ENCODE measurements around the gene ARL6IP5. TPM values are rescaled to one million over a fixed set of nuclear protein-coding genes. Genes with fewer than 3 reads are reported as not detected.

ARL6IP5 gene
- total and polyA plus RNA-seq, 4 donors, result 25.1 to 46.0 (median 33.8) TPM

GRCh38 chr3:69094467-69095205, 9.9 kb downstream of the ARL6IP5 start:
- no peak for DNase-seq (ENCODE audit: low spot score)
- Histone ChIP-seq H3K27me3 (ENCODE audit: control insufficient read depth in 4 of 4, insufficient read depth in 4 of 4, low read length in 3 of 4) (no peaks in the 10 kb centered on the region), H3K9me3 (ENCODE audit: control insufficient read depth in 4 of 4, low read length in 3 of 4) (no peaks in the 10 kb centered on the region), H3K4me3 (ENCODE audit: low read depth in 1 of 3, low read length in 3 of 3) (no peak overlapping the region), H3K36me3 (ENCODE audit: control insufficient read depth in 4 of 4, insufficient read depth in 3 of 4, low read depth in 1 of 4, low read length in 3 of 4) (no peaks in the 10 kb centered on the region), H3K9ac (ENCODE audit: low read depth in 1 of 2, low read length in 2 of 2) (no peak overlapping the region), H3K4me1 (ENCODE audit: control insufficient read depth in 4 of 4, insufficient read depth in 4 of 4, low read length in 3 of 4) (peaks cover 5 to 27% (median 26%) of the 10 kb centered on the region in 4 donors), H3K27ac (ENCODE audit: low read depth in 1 of 2, low read length in 2 of 2) (peak overlapping the region; percentile 27 to 43)
- 67% methylated on average over 8 of the region's 8 CpGs for WGBS
- TF ChIP-seq ZBTB33 (IDR thresholded peaks at IDR 0.05) (no peak), FOXA2 (IDR thresholded peaks at IDR 0.05) (no peak), REST (IDR thresholded peaks at IDR 0.05) (no peak), ATF3 (IDR thresholded peaks at IDR 0.05) (no peak)

- H3K9ac ChIP-seq (ENCODE audit: low read depth in 1 of 2, low read length in 2 of 2), result no peak overlapping the region
- H3K4me3 ChIP-seq (ENCODE audit: low read depth in 1 of 3, low read length in 3 of 3), result no peak overlapping the region
- H3K27ac ChIP-seq (ENCODE audit: low read depth in 1 of 2, low read length in 2 of 2), result no peak overlapping the region
- DNase-seq (ENCODE audit: low spot score), result no peak
- H3K27me3 ChIP-seq (ENCODE audit: control insufficient read depth in 4 of 4, insufficient read depth in 4 of 4, low read length in 3 of 4), result no peaks in the 10 kb centered on the region
- 86% methylated on average over 5 of the region's 5 CpGs for WGBS
- H3K4me1 ChIP-seq (ENCODE audit: control insufficient read depth in 4 of 4, insufficient read depth in 4 of 4, low read length in 3 of 4), result peaks cover 5 to 27% (median 25%) of the 10 kb centered on the region in 4 donors
- H3K36me3 ChIP-seq (ENCODE audit: control insufficient read depth in 4 of 4, insufficient read depth in 3 of 4, low read depth in 1 of 4, low read length in 3 of 4), result no peaks in the 10 kb centered on the region
- no peaks in the 10 kb centered on the region for H3K9me3 ChIP-seq (ENCODE audit: control insufficient read depth in 4 of 4, low read length in 3 of 4)
- TF ChIP-seq ZBTB33 (IDR thresholded peaks at IDR 0.05) (no peak), YY1 (IDR thresholded peaks at IDR 0.05) (no peak), EGR1 (IDR thresholded peaks at IDR 0.05; ENCODE audit: low read depth in 2 of 2) (no peak), TAF1 (conservative IDR thresholded peaks at IDR 0.05) (no peak), NR2F2 (IDR thresholded peaks at IDR 0.05) (no peak), JUND (IDR thresholded peaks at IDR 0.05) (no peak), ATF3 (IDR thresholded peaks at IDR 0.05) (no peak), REST (IDR thresholded peaks at IDR 0.05) (no peak), FOXA1 (IDR thresholded peaks at IDR 0.05) (no peak), FOXA2 (IDR thresholded peaks at IDR 0.05) (no peak), GABPA (IDR thresholded peaks at IDR 0.05 in 1 of 2, conservative IDR thresholded peaks at IDR 0.05 in 1 of 2) (no peak), HNF4A (conservative IDR thresholded peaks at IDR 0.05) (no peak), HNF4G (IDR thresholded peaks at IDR 0.05) (no peak), MAX (IDR thresholded peaks at IDR 0.05) (no peak), RXRA (IDR thresholded peaks at IDR 0.05) (no peak), CTCF (IDR thresholded peaks at IDR 0.05; ENCODE audit: low read depth, low read length, missing input control) (no peak), SP1 (IDR thresholded peaks at IDR 0.05) (no peak)
Measured at GRCh38 chr3:69095636-69096035, 10.9 kb downstream of the ARL6IP5 start.
